ENCODE results near the gene ZFP69B.

ZFP69B gene

DNA sequence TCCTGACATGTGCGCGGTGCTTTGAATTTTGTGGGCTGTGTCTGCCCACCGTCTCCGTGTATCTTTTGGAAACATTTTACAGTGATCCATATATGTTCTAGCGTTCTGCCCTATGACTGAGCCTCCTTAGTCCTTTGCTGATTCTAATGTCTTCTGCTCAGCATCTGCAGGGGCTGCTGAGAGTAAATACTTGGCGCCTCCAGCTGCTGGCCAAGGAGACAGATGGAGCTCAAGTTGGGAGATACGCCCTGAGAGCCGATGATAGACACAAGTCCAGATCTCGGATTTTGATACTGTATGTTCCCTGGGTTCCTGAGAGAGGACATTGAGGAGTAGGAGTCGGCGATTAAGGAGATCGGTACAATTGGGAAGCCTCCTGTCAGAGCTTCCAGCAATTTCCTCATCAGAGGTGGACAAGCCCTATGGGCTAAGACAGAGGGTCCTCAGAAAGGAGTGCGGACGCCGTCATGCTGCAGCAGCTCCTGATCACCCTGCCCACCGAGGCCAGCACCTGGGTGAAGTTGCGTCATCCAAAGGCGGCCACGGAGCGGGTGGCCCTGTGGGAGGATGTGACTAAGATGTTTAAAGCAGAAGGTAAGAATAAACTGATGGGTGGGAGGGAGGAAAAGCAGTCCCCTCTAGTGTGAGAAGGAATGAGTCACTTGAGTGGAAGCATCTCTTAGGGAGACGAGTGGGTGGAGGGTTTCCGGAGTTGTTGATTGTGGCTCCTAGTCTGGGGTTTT, 390 bp downstream of the ZFP69B start:
- peak overlapping the region; percentile 85 for H3K27ac ChIP-seq (ENCODE audit: low read depth, low read length)
- H3K4me3 ChIP-seq (ENCODE audit: low read depth in 1 of 2, low read length in 2 of 2): peak overlapping the region; percentile 67 to 85
- peaks cover 6% of the 10 kb centered on the region for H3K4me1 ChIP-seq (ENCODE audit: insufficient read depth, low read length)
- no peaks in the 10 kb centered on the region for H3K27me3 ChIP-seq (ENCODE audit: control insufficient read depth in 1 of 2, insufficient read depth in 2 of 2, low read length in 2 of 2)
- peaks cover 7% of the 10 kb centered on the region for H3K9me3 ChIP-seq (ENCODE audit: low read length)
- H3K36me3 ChIP-seq (ENCODE audit: insufficient read depth, low read length): no peaks in the 10 kb centered on the region
- H3K9ac ChIP-seq (ENCODE audit: low read length): peak overlapping the region; percentile 50

DNA sequence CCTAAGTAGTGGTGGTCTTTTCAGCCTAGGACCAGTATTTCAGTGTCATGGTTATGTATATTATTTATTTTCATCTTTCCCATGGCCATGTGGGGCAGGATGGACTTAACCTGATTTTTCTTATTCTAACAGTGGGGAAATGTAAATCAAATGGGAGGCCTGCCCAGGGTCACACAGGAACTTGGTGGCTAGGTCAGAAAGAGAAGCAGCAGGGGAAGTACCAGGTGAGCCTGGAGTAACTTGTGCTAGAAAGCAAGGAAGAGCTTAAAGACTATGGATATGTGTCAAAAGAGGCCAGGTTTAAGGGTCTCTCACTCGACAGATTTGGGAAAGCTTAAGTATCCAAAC, 936 bp downstream of the ZFP69B start:
- peak overlapping the region; percentile 50 for H3K9ac ChIP-seq (ENCODE audit: low read length)
- H3K27me3 ChIP-seq (ENCODE audit: control insufficient read depth in 1 of 2, insufficient read depth in 2 of 2, low read length in 2 of 2): no peaks in the 10 kb centered on the region
- H3K36me3 ChIP-seq (ENCODE audit: insufficient read depth, low read length): no peaks in the 10 kb centered on the region
- H3K4me3 ChIP-seq (ENCODE audit: low read depth in 1 of 2, low read length in 2 of 2): peak overlapping the region in 1 of 2 donors; percentile 85
- peaks cover 7% of the 10 kb centered on the region for H3K9me3 ChIP-seq (ENCODE audit: low read length)
- H3K4me1 ChIP-seq (ENCODE audit: insufficient read depth, low read length): peaks cover 6% of the 10 kb centered on the region
- no peak overlapping the region for H3K27ac ChIP-seq (ENCODE audit: low read depth, low read length)

DNA sequence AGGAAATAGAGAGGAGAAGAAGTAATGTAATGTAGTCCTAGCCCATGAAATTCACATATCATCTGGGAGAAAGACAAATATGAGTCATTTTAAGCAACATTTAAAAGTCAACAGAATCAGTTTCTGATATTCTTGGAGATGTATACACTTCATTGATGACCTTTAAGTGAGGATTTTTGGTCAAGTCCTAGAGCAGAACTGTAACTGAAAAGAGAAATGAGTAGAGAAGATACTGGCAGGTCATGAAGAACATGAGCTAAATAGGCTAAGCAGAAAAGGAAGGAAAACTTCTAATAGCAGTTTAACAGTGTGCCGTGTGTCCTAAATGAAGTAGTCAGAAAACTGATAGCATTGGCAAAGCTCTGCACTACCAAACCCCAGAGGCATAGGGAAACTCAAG, 4.6 kb downstream of the ZFP69B start:
- Histone ChIP-seq H3K36me3 (ENCODE audit: insufficient read depth, low read length) (no peaks in the 10 kb centered on the region), H3K27me3 (ENCODE audit: control insufficient read depth in 1 of 2, insufficient read depth in 2 of 2, low read length in 2 of 2) (no peaks in the 10 kb centered on the region), H3K4me3 (ENCODE audit: low read depth in 1 of 2, low read length in 2 of 2) (no peak overlapping the region), H3K9ac (ENCODE audit: low read length) (no peak overlapping the region), H3K4me1 (ENCODE audit: insufficient read depth, low read length) (no peaks in the 10 kb centered on the region), H3K9me3 (ENCODE audit: low read length) (peaks cover 19% of the 10 kb centered on the region), H3K27ac (ENCODE audit: low read depth, low read length) (no peak overlapping the region)

- Histone ChIP-seq H3K27ac (ENCODE audit: low read depth, low read length) (no peak overlapping the region), H3K27me3 (ENCODE audit: control insufficient read depth in 1 of 2, insufficient read depth in 2 of 2, low read length in 2 of 2) (no peaks in the 10 kb centered on the region), H3K4me3 (ENCODE audit: low read depth in 1 of 2, low read length in 2 of 2) (no peak overlapping the region), H3K9ac (ENCODE audit: low read length) (no peak overlapping the region), H3K36me3 (ENCODE audit: insufficient read depth, low read length) (no peaks in the 10 kb centered on the region), H3K4me1 (ENCODE audit: insufficient read depth, low read length) (no peaks in the 10 kb centered on the region), H3K9me3 (ENCODE audit: low read length) (peaks cover 46% of the 10 kb centered on the region)
Observed at GRCh38 chr1:40462956-40463590, 12.8 kb downstream of the ZFP69B start.

- no peaks in the 10 kb centered on the region for H3K4me1 ChIP-seq (ENCODE audit: insufficient read depth, low read length)
- H3K27ac ChIP-seq (ENCODE audit: low read depth, low read length): no peak overlapping the region
- no peak overlapping the region for H3K9ac ChIP-seq (ENCODE audit: low read length)
- peaks cover 40% of the 10 kb centered on the region for H3K9me3 ChIP-seq (ENCODE audit: low read length)
- H3K4me3 ChIP-seq (ENCODE audit: low read depth in 1 of 2, low read length in 2 of 2): no peak overlapping the region
- no peaks in the 10 kb centered on the region for H3K27me3 ChIP-seq (ENCODE audit: control insufficient read depth in 1 of 2, insufficient read depth in 2 of 2, low read length in 2 of 2)
- H3K36me3 ChIP-seq (ENCODE audit: insufficient read depth, low read length): no peaks in the 10 kb centered on the region
Observed at GRCh38 chr1:40469327-40469726, 19.1 kb downstream of the ZFP69B start.

DNA sequence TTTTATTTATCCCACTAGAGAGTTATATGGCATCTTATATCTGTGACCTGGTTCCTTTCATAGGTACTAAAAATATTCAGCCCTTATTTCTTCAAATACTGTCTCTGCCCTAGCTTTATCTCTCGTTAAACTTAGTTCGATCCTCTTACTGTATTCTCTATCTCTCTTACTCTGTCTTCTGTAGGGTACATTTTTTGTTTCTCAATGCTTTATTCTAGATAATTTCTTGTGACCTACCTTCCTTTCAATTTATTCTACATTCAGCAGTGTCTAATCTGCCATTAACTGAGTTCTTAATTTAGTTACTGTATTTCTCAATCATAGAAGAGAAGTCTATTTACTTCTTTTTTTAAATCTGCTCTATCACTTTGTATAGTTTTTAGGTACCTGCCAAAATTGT, 25.0 kb downstream of the ZFP69B start:
- Histone ChIP-seq H3K27ac (ENCODE audit: low read depth, low read length) (no peak overlapping the region), H3K9ac (ENCODE audit: low read length) (no peak overlapping the region), H3K36me3 (ENCODE audit: insufficient read depth, low read length) (no peaks in the 10 kb centered on the region), H3K4me1 (ENCODE audit: insufficient read depth, low read length) (peaks cover 10% of the 10 kb centered on the region), H3K27me3 (ENCODE audit: control insufficient read depth in 1 of 2, insufficient read depth in 2 of 2, low read length in 2 of 2) (no peaks in the 10 kb centered on the region), H3K4me3 (ENCODE audit: low read depth in 1 of 2, low read length in 2 of 2) (no peak overlapping the region), H3K9me3 (ENCODE audit: low read length) (peaks cover 4% of the 10 kb centered on the region)

- Histone ChIP-seq H3K9ac (ENCODE audit: low read length) (peak within 1 kb of the TSS; percentile 54), H3K4me1 (ENCODE audit: insufficient read depth, low read length) (peaks cover 10% of the 10 kb centered on the region), H3K36me3 (ENCODE audit: insufficient read depth, low read length) (peaks cover 3% of the 10 kb centered on the region), H3K27me3 (ENCODE audit: control insufficient read depth in 1 of 2, insufficient read depth in 2 of 2, low read length in 2 of 2) (no peaks in the 10 kb centered on the region), H3K27ac (ENCODE audit: low read depth, low read length) (peak within 1 kb of the TSS; percentile 86), H3K4me3 (ENCODE audit: low read depth in 1 of 2, low read length in 2 of 2) (peak within 1 kb of the TSS; percentile 51 to 78), H3K9me3 (ENCODE audit: low read length) (peaks cover 4% of the 10 kb centered on the region)
Observed at GRCh38 chr1:40476924-40477677, 26.8 kb downstream of the ZFP69B start, which contains the start of gene ZFP69. Gene ZFP69 (plus strand): TSS chr1:40477290. CDS start chr1:40479362, 2,072 bp downstream.

- Histone ChIP-seq H3K27me3 (ENCODE audit: control insufficient read depth in 1 of 2, insufficient read depth in 2 of 2, low read length in 2 of 2) (no peaks in the 10 kb centered on the region), H3K4me1 (ENCODE audit: insufficient read depth, low read length) (peaks cover 10% of the 10 kb centered on the region), H3K27ac (ENCODE audit: low read depth, low read length) (no peak overlapping the region), H3K9me3 (ENCODE audit: low read length) (peaks cover 4% of the 10 kb centered on the region), H3K4me3 (ENCODE audit: low read depth in 1 of 2, low read length in 2 of 2) (peak overlapping the region; percentile 51 to 78), H3K36me3 (ENCODE audit: insufficient read depth, low read length) (peaks cover 8% of the 10 kb centered on the region), H3K9ac (ENCODE audit: low read length) (peak overlapping the region; percentile 54)
Observed at GRCh38 chr1:40477678-40478053, 27.4 kb downstream of the ZFP69B start.

- H3K4me3 ChIP-seq (ENCODE audit: low read depth in 1 of 2, low read length in 2 of 2): peak overlapping the region; percentile 51 to 78
- H3K36me3 ChIP-seq (ENCODE audit: insufficient read depth, low read length): peaks cover 8% of the 10 kb centered on the region
- H3K4me1 ChIP-seq (ENCODE audit: insufficient read depth, low read length): peaks cover 10% of the 10 kb centered on the region
- no peaks in the 10 kb centered on the region for H3K27me3 ChIP-seq (ENCODE audit: control insufficient read depth in 1 of 2, insufficient read depth in 2 of 2, low read length in 2 of 2)
- no peak overlapping the region for H3K27ac ChIP-seq (ENCODE audit: low read depth, low read length)
- H3K9me3 ChIP-seq (ENCODE audit: low read length): no peaks in the 10 kb centered on the region
- H3K9ac ChIP-seq (ENCODE audit: low read length): no peak overlapping the region
Observed at GRCh38 chr1:40478276-40478675, 28.0 kb downstream of the ZFP69B start.

DNA sequence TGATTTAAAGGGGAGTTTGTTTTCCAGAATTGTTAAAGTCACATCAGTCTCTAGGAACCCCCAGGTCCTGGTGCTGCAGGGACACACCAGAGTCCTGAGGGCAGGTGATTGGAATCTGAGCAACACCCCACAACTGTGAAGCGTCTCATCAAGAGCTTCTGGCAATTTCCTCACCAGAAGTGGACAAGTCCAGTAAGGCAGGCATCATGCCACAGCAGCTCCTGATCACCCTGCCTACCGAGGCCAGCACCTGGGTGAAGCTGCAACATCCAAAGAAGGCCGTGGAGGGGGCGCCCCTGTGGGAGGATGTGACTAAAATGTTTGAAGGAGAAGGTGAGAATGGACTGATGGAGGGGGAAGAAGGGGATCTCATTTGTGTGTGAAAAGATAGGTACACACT, 28.9 kb downstream of the ZFP69B start:
- Histone ChIP-seq H3K4me3 (ENCODE audit: low read depth in 1 of 2, low read length in 2 of 2) (no peak overlapping the region), H3K4me1 (ENCODE audit: insufficient read depth, low read length) (peaks cover 10% of the 10 kb centered on the region), H3K9ac (ENCODE audit: low read length) (no peak overlapping the region), H3K36me3 (ENCODE audit: insufficient read depth, low read length) (peaks cover 8% of the 10 kb centered on the region), H3K27ac (ENCODE audit: low read depth, low read length) (no peak overlapping the region), H3K27me3 (ENCODE audit: control insufficient read depth in 1 of 2, insufficient read depth in 2 of 2, low read length in 2 of 2) (no peaks in the 10 kb centered on the region), H3K9me3 (ENCODE audit: low read length) (no peaks in the 10 kb centered on the region)

GRCh38 chr1:40495315-40495903, 45.1 kb downstream of the ZFP69B start:
- H3K4me3 ChIP-seq (ENCODE audit: low read depth in 1 of 2, low read length in 2 of 2): no peak overlapping the region
- no peak overlapping the region for H3K9ac ChIP-seq (ENCODE audit: low read length)
- peaks cover 30% of the 10 kb centered on the region for H3K9me3 ChIP-seq (ENCODE audit: low read length)
- peaks cover 36% of the 10 kb centered on the region for H3K36me3 ChIP-seq (ENCODE audit: insufficient read depth, low read length)
- no peaks in the 10 kb centered on the region for H3K27me3 ChIP-seq (ENCODE audit: control insufficient read depth in 1 of 2, insufficient read depth in 2 of 2, low read length in 2 of 2)
- no peak overlapping the region for H3K27ac ChIP-seq (ENCODE audit: low read depth, low read length)
- no peaks in the 10 kb centered on the region for H3K4me1 ChIP-seq (ENCODE audit: insufficient read depth, low read length)

Measured in muscle layer of colon (tissue), 2 donors.